Activated CD8-positive, alpha-beta T cell treated with anti-CD3 and anti-CD28 coated beads for 36 hours (primary cell): ENCODE results near the gene PLXNA3. TPM values are rescaled to one million over a fixed set of nuclear protein-coding genes. Genes with fewer than 3 reads are reported as not detected.

Experiments
- ATAC-seq: fragments of 200-7000 bp; cut with Tn5 transposase; one replicate; pipeline ENCODE4 v1.10.0; 2021; ENCODE audit warnings: mild to moderate bottlenecking, moderate library complexity
- CTCF ChIA-PET: fragments of 350-600 bp; sonication (Branson Sonifier 250); formaldehyde crosslinking; loops from one replicate; lab custom pipeline; 2021; ENCODE audit warnings: antibody characterized with exemption; lab: Charles Lee
- POLR2A ChIA-PET: fragments of 350-600 bp; sonication (Branson Sonifier 250); formaldehyde crosslinking; loops from one replicate; lab custom pipeline; 2021; ENCODE audit warnings: antibody characterized with exemption; lab: Charles Lee
- DNase-seq: peaks from one replicate; pipeline ENCODE4 v3.0.0-alpha.2; 2020
- H3K27ac Mint-ChIP-seq: one replicate; pipeline ENCODE4 v1.8.0; 2021; ENCODE audit warnings: mild to moderate bottlenecking, mixed read lengths
- H3K27me3 Mint-ChIP-seq: one replicate; pipeline ENCODE4 v1.8.0; 2021; ENCODE audit warnings: mixed read lengths
- H3K36me3 Mint-ChIP-seq: one replicate; pipeline ENCODE4 v1.8.0; 2021; ENCODE audit warnings: low read depth, mixed read lengths
- H3K4me1 Mint-ChIP-seq: one replicate; pipeline ENCODE4 v1.8.0; 2021; ENCODE audit warnings: low read depth, mixed read lengths
- H3K4me3 Mint-ChIP-seq: one replicate; pipeline ENCODE4 v1.8.0; 2021; ENCODE audit warnings: mild to moderate bottlenecking, moderate library complexity, mixed read lengths
- H3K9me3 Mint-ChIP-seq: one replicate; pipeline ENCODE4 v1.8.0; 2021; ENCODE audit warnings: mixed read lengths
- intact Hi-C: fragments of 100-400 bp; cut with micrococcal nuclease; formaldehyde crosslinking; loops from one replicate; pipeline ENCODE4 v1.10.0; 2022
- total RNA-seq, 2 experiments: library from RNA; stranded (reverse); gene quantifications; one replicate each; pipeline ENCODE4 v1.2.3, GENCODE V29; 2021
- TF ChIP-seq, protein P1 (sequence below): fragments of 200-600 bp; IDR thresholded peaks from one replicate; pipeline ENCODE4 v1.8.0; 2022; ENCODE audit warnings: antibody characterized with exemption, mild to moderate bottlenecking

Gene PLXNA3
- total RNA-seq, 2 experiments from 2014 or later = 36.5 to 40.5 TPM

DNA sequence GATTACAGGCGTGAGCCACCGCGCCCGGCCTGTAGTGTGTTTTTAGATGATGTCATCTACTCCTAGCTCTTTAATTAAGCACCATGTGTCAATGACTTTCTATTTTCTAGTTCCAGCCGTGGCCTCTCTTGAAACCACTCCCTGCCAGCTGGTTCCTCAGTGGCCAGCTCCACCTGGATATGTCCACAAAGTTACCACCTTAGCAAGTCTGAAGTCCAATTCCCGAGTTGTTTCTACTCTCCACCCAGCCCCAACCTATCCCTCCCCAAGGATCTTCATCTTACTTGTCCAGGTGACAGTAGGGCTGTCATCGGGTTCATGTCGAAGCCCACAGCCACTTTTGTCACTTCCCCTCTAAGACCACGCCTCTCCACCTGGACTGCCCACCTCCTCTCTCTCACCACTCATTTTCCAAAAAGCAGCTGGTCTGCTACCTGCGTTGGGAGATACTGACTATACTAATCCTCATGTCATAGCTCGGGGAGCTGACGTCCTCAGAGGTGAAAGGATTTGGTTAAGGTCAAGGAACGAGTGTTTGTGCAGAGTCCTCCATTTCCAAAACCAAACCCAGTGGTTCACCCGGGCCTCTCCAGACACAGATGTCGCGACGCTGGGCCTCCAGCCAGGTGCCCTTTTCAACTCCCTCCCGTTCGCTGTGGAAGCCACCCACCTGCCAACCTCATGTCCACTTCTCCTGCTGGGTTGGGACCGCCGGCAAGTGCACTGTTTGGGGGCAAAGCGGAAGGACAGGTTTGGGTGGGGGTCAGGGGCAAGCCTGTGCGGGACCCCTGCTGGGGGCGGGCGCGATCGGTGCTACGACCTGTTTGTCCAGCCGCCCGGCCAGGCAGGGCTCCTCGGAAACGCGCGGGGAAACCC lies 57.2 kb downstream of the PLXNA3 start:
- ATAC-seq (no peak), DNase-seq (peak; percentile 47)
- H3K36me3 Mint-ChIP-seq = peaks cover 18% of the 10 kb centered on the region
- no peaks in the 10 kb centered on the region for H3K27me3 Mint-ChIP-seq
- intact Hi-C loops = no loop called here
- peaks cover 33% of the 10 kb centered on the region for H3K4me1 Mint-ChIP-seq
- TF ChIP-seq, protein P1, sequence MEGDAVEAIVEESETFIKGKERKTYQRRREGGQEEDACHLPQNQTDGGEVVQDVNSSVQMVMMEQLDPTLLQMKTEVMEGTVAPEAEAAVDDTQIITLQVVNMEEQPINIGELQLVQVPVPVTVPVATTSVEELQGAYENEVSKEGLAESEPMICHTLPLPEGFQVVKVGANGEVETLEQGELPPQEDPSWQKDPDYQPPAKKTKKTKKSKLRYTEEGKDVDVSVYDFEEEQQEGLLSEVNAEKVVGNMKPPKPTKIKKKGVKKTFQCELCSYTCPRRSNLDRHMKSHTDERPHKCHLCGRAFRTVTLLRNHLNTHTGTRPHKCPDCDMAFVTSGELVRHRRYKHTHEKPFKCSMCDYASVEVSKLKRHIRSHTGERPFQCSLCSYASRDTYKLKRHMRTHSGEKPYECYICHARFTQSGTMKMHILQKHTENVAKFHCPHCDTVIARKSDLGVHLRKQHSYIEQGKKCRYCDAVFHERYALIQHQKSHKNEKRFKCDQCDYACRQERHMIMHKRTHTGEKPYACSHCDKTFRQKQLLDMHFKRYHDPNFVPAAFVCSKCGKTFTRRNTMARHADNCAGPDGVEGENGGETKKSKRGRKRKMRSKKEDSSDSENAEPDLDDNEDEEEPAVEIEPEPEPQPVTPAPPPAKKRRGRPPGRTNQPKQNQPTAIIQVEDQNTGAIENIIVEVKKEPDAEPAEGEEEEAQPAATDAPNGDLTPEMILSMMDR = no peak
- ChIA-PET CTCF (interaction anchor here (1.4 to 2.0 kb wide), 2 partner anchors 12 to 23 kb away, joined by 4 to 7 read pairs; no protein-coding TSS in a partner anchor), POLR2A (interaction anchor here (1.0 to 1.7 kb wide), 3 partner anchors 15 to 31 kb away, joined by 3 to 4 read pairs (median 3); partner anchors contain the start of genes G6PD and UBL4A)
- no peaks in the 10 kb centered on the region for H3K9me3 Mint-ChIP-seq
- peak overlapping the region; percentile 81 for H3K27ac Mint-ChIP-seq
- H3K4me3 Mint-ChIP-seq = peak overlapping the region; percentile 82

DNA sequence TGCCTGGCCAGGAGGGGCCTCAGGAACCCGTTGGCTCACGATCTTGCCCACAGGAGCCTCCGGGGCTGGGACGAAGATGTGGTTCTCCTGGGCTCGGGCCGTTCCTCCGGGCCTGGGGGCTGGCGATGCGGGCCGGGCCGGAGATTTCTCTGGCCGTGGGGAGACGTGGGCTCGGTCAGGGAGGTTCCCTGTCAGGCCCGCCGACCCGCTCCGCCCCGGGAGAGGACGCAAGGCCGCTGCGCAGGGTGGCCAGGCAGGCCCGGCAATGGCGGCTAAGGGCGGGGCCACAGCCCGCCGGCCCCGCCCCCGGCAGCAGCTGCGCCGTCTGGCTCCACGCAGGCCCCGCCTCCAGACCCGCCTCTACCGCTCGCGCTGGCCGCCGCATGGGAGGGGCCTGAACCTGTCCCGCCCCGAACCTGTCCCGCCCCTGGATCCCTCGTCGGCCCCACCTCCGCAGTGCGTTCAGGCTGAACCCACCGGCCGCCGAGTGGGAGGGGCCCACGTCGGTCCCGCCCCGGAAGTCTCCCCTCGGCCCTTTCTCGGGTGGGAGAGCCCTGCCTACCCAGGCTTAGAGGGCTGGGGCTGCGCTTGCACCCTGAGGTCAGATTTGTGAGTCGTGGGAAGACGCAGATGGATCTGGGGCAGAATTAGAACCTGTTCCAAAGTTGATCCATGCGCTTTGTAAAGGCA lies 58.0 kb downstream of the PLXNA3 start, which contains the start of gene FAM3A:
TSS of gene FAM3A (minus strand) at position 267 of the 690 bp plus-strand sequence. CDS start 460 bp downstream, outside the sequence.
- TF ChIP-seq, protein P1 = no peak
- peaks cover 14% of the 10 kb centered on the region for H3K36me3 Mint-ChIP-seq
- ATAC-seq = peak; percentile 99
- peak; percentile 93 for DNase-seq
- intact Hi-C loops = no loop called here
- no peaks in the 10 kb centered on the region for H3K27me3 Mint-ChIP-seq
- H3K4me1 Mint-ChIP-seq = peaks cover 29% of the 10 kb centered on the region
- ChIA-PET CTCF (interaction anchor here (1.4 kb wide), 1 partner anchor 24 kb away, joined by 4 read pairs; no protein-coding TSS in a partner anchor), POLR2A (interaction anchor here (1.0 to 1.7 kb wide), 5 partner anchors 16 to 31 kb away, joined by 3 to 5 read pairs (median 3); partner anchors contain the start of genes G6PD, SLC10A3 and UBL4A)
- H3K4me3 Mint-ChIP-seq = peak within 1 kb of the TSS; percentile 82
- H3K27ac Mint-ChIP-seq = peak within 1 kb of the TSS; percentile 92
- no peaks in the 10 kb centered on the region for H3K9me3 Mint-ChIP-seq

DNA sequence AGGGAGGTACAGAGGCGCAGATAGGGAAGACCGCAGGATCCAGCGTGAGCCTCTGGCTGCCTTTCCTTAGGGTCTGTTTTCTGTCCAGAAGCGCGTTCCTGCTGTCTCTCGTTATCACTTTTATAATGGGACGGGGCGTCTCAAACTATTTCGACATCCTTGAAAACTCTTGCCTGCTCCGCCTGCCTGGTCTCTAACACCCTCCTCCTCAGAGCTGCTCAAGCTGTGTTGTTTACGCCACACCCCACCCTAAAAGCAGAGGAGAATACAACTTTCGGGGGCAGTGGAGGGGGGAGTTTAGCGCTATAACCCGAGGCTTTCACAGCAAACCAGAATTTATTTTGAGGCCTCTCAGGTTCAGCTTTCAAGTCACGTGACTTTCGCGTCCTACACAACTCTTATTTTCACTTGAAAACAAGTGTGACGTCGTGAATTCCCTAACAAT lies 58.6 kb downstream of the PLXNA3 start:
- CTCF ChIA-PET = interaction anchor here (1.0 to 1.4 kb wide), 2 partner anchors 11 to 25 kb away, joined by 4 read pairs; no protein-coding TSS in a partner anchor
- Mint-ChIP-seq H3K27ac (peak overlapping the region; percentile 92), H3K4me3 (peak overlapping the region; percentile 82), H3K27me3 (no peaks in the 10 kb centered on the region), H3K36me3 (peaks cover 13% of the 10 kb centered on the region), H3K4me1 (peaks cover 23% of the 10 kb centered on the region), H3K9me3 (no peaks in the 10 kb centered on the region)
- peak; percentile 12 for DNase-seq
- TF ChIP-seq, protein P1 = no peak
- POLR2A ChIA-PET = interaction anchor here (1.0 to 1.7 kb wide), 3 partner anchors 17 to 32 kb away, joined by 3 to 5 read pairs (median 4); partner anchors contain the start of gene SLC10A3
- intact Hi-C loops = no loop called here
- ATAC-seq = no peak

DNA sequence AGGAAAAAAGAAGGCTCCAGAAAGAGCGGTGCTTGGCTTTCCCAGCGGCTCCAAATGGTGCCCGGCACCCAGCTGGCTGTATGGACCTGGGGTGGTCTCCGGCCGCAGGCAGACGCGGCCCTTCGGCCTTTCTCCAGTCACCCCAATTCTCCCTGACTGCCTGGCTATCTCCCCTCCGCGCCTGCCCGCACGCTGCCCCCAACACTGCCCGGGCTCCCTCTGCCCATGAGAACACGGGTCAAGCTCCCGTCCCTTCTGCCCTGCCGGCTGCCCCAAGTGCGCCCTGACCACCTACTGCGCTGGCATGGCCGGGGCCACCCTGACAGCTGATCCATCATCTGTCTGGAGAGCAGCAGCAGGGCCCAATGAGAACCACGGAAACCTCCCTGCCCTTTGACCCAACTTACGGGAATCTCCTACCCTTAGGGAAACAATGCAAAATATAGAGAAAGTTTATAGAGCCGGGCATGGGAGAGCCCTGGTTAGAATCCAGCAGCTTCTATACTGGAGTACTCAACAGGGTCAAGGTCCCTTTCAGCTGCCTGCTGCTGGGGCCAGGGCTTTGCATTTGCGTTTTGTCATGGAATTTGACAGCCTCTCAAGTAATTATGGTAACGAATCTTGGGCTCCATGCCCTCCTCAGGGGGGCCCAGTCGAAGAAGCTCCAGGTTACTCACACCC lies 59.2 kb downstream of the PLXNA3 start:
- TF ChIP-seq, protein P1 = no peak
- no peak overlapping the region for H3K4me3 Mint-ChIP-seq

More for the DNA sequence above, 59.2 kb downstream of the PLXNA3 start:
- peaks cover 19% of the 10 kb centered on the region for H3K4me1 Mint-ChIP-seq
- POLR2A ChIA-PET = interaction anchor here (1.0 kb wide), 2 partner anchors 27 to 32 kb away, joined by 3 to 5 read pairs; partner anchors contain the start of gene SLC10A3
- H3K27me3 Mint-ChIP-seq = no peaks in the 10 kb centered on the region
- no peak overlapping the region for H3K27ac Mint-ChIP-seq
- H3K9me3 Mint-ChIP-seq = no peaks in the 10 kb centered on the region
- CTCF ChIA-PET = interaction anchor here (1.0 to 1.4 kb wide), 2 partner anchors 10 to 25 kb away, joined by 4 read pairs; no protein-coding TSS in a partner anchor
- no peak for ATAC-seq
- H3K36me3 Mint-ChIP-seq = peaks cover 10% of the 10 kb centered on the region
- DNase-seq = no peak
- intact Hi-C loops = no loop called here
